NCI-H82 treated with DMSO at 0.1 percent for 48 hours (cell line): ENCODE measurements around the gene HSPA1L.

Source experiments
- DNase-seq: peaks from one replicate; lab custom pipeline; 2025; ENCODE audit not compliant: unreplicated experiment; lab: John Stamatoyannopoulos, UW

Gene HSPA1L

DNA sequence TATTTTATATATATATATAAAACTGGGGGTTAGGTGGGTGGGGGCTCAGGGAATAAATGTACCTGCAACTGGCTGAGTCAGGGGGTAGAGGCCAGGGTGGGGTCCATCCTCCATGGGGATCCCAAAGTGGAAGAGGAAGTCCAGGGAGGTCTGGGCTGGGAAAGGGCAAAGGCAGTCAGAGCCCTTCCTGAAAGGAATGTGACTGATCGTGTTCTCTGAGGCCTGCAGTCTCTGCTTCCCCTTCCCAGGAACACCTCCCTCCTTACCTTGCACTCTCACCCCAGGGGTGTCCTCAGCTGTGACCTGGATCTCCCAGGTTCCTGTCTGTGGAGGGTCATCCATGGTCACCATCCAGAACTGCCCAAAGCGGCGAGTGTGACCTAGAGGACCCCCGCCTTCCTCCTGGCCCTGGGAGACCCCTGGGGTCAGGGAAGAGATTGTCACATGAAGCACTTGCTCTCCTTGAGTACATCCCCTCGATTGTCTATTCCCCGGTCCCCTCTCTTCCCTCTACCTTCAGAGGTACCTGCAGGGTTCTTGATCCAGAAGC lies 47.9 kb downstream of the HSPA1L start:
- no peak for DNase-seq

DNA sequence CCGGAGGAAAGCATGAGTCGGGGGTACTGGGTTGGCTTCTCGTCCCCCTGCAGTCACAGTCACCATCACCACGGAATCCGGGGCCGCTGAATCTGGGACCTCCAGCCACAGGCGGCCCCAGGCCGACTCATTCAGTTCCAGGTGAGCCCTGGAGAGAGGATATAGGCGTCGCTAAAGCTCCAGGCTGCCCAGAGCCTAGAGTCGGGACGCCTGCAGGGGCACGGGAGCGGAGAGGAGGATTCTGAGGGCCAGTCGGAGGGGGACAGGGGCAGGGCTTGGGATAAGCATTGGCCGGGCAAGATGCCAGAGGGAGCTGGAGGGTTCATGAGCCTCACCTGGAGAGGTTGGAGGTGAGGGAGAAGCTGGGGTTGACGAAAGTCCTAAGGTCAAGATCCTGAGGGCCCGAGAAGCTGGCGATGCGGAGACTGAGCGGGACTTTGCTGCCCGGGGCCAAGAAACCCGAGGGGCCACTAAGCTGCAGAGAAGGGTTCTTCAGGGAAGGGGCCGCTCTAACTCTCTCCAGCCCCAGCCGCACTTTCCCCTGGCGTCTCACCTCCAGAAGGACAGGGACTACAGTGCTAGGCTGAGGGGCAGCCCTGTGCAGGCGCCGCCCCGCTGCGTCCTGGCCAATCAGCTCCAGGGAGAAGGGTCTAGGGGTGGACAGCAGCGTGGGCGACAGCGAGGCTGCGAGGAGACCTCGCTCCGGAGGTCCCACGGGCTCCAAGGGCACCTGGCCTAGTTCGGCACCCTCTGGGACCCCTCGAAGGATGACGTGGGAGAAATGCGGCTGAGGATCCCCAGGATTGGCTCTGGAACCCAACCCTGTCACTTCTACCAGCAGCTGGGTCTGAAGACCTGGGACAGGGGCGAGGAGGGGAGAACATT lies 48.9 kb downstream of the HSPA1L start:
- DNase-seq = peak; percentile 46

DNA sequence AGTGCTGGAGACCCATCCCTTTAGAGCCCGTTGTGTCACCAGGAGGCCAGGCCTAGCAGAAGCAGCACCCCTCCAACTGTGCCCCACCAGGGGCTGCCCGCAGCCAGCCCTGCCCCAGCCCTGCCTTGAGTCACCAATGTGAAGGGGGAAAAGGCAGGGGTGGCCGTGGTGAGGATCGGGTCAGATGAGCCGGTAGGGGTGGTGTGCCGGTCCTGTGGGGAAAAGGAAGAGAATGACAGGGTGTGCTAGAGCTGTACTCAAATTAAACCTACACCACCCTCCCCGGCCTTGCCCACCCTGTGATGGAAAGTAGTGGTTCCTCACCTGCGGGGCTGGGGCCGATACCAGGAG lies 49.5 kb downstream of the HSPA1L start:
- DNase-seq = no peak

DNA sequence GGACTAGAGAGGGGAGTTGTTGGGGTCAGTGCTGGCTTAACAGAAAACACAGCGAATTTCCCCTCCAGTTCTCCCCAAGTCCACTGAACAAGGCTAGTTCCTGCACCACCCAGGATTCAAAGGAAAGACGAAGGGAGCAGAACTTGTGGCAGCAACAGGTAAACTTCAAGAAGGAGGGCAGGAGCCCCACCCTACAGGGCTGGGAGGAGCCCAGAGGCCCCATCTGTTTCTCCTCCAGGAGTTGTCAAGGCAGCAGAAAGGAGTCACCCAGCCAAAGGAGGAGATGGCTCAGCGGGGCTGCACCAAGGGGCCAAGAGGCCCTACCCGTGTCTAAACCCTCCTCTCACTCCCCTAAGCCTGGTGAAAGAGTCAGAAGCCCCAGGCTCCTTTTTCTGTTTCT lies 50.9 kb downstream of the HSPA1L start:
- DNase-seq = no peak

DNA sequence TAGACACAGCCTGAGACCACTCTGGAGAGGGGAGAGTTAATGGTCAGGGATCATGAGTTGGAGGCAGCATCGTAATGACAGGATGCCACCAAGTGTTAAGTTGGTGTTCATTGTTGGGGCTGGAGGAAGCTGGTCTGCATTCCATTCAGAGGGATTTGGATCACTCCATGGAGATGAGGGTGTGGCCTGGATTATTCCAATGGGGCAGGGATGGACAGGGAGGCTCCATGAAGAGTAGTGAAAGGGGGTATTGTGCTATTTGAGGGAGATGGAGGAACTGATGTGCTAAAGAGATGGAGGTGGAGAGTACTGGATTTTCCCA lies 51.5 kb downstream of the HSPA1L start:
- DNase-seq = peak; percentile 25

DNA sequence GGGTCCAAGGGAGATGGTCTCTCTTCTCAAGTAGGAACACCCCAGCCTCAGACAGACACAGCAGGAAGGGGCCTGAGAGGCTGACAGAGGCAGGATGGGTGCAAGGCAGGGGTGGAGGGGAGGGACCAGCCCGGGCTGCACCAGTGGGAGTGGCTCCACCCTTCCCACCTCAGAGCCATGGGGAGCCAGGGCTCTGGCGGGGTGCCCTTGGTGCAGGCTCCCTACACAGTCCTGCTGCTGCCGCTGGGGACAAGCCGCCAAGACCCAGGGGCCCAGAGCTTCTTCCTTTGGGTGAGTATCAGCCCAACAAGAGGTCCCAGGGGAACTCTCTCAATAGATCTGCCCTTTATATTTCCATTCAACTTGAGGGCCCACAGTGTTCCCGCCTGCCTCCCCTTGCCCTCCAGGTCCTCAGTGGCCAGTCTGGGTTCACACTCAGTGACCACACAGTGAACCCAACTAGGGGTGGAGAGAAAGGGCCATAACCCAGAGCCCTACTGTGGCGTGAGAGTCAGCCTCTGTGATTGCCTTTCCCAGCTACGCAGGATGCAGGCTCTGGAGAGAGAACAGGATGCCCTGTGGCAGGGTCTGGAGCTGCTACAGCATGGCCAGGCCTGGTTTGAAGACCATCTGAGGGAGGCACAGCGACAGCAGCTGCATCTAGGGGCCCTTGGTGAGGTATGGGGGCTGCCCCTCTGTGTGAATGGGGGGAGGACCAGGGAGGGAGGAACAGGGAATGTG lies 52.0 kb downstream of the HSPA1L start:
- DNase-seq = no peak

DNA sequence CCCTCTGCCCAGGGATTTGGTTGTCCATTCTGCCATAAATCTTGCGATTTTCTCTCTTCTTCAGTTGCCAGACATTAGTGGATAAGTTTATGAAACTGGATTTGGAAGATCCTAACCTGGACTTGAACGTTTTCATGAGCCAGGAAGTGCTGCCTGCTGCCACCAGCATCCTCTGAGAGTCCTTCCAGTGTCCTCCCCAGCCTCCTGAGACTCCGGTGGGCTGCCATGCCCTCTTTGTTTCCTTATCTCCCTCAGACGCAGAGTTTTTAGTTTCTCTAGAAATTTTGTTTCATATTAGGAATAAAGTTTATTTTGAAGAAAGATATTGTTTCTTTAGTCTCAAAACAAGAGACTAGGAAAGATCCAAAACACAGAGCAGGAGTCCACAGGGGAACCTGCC lies 52.7 kb downstream of the HSPA1L start, which contains the start of gene SAPCD1:
Gene SAPCD1, plus strand, starts transcription at position 301 of the 400 bp plus-strand sequence. CDS start 399 bp downstream, outside the sequence.
- no peak for DNase-seq

DNA sequence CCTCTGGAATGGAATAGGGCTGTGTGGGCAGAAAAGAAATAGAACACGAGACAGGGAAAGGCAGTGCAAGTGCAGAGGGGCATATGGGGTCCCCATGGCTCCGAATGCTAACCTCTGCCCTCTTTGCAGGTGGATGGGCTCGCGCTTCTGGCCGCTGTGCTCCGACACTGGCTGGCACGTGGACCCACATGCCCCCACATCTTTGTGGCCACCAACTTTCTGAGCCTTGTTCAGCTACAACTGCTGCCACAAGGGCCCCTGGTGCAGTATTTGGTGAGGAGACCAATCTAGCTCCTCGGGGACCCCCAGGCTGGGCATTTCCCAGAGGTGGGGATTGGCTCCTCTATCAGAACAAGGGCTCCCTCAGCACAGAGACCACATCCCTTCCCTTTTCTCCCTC lies 53.7 kb downstream of the HSPA1L start:
- DNase-seq = no peak

DNA sequence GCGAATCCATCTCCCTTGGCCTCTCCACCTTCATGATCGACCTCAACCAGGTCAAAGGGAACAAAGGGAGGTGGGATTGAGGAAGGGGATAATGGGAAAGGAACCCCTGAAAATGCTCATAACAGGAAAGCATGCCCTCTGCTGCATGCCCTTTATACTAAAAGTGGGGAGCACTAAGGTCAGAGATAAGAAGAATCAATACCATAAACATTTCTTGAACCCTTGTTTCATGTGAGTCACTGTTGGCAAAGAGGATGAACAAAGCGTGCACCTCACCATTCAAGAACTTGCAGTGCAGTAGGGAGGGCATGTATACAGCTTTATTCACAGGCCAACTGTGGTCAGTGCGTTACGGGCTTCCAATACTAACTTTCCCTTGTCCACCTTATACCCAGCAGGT lies 54.3 kb downstream of the HSPA1L start:
- no peak for DNase-seq
